CD14-positive monocyte (primary cell): ENCODE results near the gene SULT1B1. TPM values are rescaled to one million over a fixed set of nuclear protein-coding genes. Genes with fewer than 3 reads are reported as not detected.

ENCODE experiments used
- DNase-seq, 3 donors: peaks; one replicate each; pipeline ENCODE4 v3.0.0-alpha.2; 2011 to 2022
- H2AFZ ChIP-seq: 2 replicates; pipeline ENCODE4 v1.6.0; 2012; ENCODE audit warnings: mild to moderate bottlenecking, low read depth, low read length, inconsistent platforms; ENCODE audit not compliant: insufficient read depth, poor library complexity, severe bottlenecking
- H3K27ac ChIP-seq, 2 donors: 1 replicate in 1 of 2; 2 replicates in 1 of 2; pipeline ENCODE4 v1.5.1; 2012 to 2013; ENCODE audit warnings: low read length in 2 of 2, control low read depth in 1 of 2, inconsistent platforms in 1 of 2, low read depth in 1 of 2, mild to moderate bottlenecking in 1 of 2
- H3K27me3 ChIP-seq, 2 donors: one replicate each; pipeline versions ENCODE4 v1.6.0 to v1.6.1; 2011 to 2013; ENCODE audit warnings: low read length in 2 of 2; ENCODE audit not compliant: control insufficient read depth in 2 of 2, insufficient read depth in 2 of 2
- H3K36me3 ChIP-seq, 2 donors: replicated peaks in 1 of 2; 1 replicate in 1 of 2; 2 replicates in 1 of 2; pipeline versions ENCODE4 v1.5.1 to v1.6.1; 2012 to 2013; ENCODE audit warnings: low read length in 2 of 2, control low read depth in 1 of 2, inconsistent platforms in 1 of 2, mild to moderate bottlenecking in 1 of 2; ENCODE audit not compliant: insufficient read depth in 2 of 2, control insufficient read depth in 1 of 2
- H3K4me1 ChIP-seq, 2 donors: 1 replicate in 1 of 2; 2 replicates in 1 of 2; pipeline versions ENCODE4 v1.5.1 to v1.6.1; 2012 to 2013; ENCODE audit warnings: low read length in 2 of 2, control low read depth in 1 of 2, inconsistent platforms in 1 of 2, mild to moderate bottlenecking in 1 of 2, moderate library complexity in 1 of 2; ENCODE audit not compliant: insufficient read depth in 2 of 2, control insufficient read depth in 1 of 2
- H3K4me2 ChIP-seq: replicated peaks from 2 replicates; pipeline ENCODE3; 2012; ENCODE audit warnings: low read length, moderate library complexity, mild to moderate bottlenecking; ENCODE audit not compliant: poor library complexity, severe bottlenecking; ENCODE audit errors: extremely low read depth
- H3K4me3 ChIP-seq, 3 experiments: fragments of 200-600 bp in 1 of 3; sonication (generic) in 1 of 3; replicated peaks in 1 of 3; 1 replicate in 2 of 3; 2 replicates in 1 of 3; pipeline ENCODE4 v1.5.1; 2011 to 2013; ENCODE audit warnings: low read length in 3 of 3, mild to moderate bottlenecking in 3 of 3, control low read depth in 2 of 3, low read depth in 2 of 3, inconsistent platforms in 1 of 3, moderate library complexity in 1 of 3
- H3K79me2 ChIP-seq: 2 replicates; pipeline ENCODE4 v1.6.0; 2012; ENCODE audit warnings: mild to moderate bottlenecking, control low read depth, inconsistent platforms, low read length, moderate library complexity; ENCODE audit not compliant: insufficient read depth
- H3K9ac ChIP-seq: 2 replicates; pipeline ENCODE4 v1.6.0; 2017; ENCODE audit warnings: low read length, mild to moderate bottlenecking; ENCODE audit not compliant: insufficient read depth, poor library complexity, severe bottlenecking
- H3K9me3 ChIP-seq, 2 donors: replicated peaks in 1 of 2; 1 replicate in 1 of 2; 2 replicates in 1 of 2; pipeline versions ENCODE4 v1.5.1 to v1.6.1; 2012 to 2013; ENCODE audit warnings: low read length in 2 of 2, control low read depth in 1 of 2; ENCODE audit not compliant: control insufficient read depth in 1 of 2, insufficient read depth in 1 of 2
- H4K20me1 ChIP-seq: 2 replicates; pipeline ENCODE4 v1.6.0; 2012; ENCODE audit warnings: mild to moderate bottlenecking, low read length, control low read depth, moderate library complexity; ENCODE audit not compliant: insufficient read depth
- H3K27ac Mint-ChIP-seq, 7 donors: one replicate each; pipeline ENCODE4 v1.8.0; 2020; ENCODE audit warnings: mild to moderate bottlenecking in 7 of 7, mixed read lengths in 7 of 7, moderate library complexity in 6 of 7, inconsistent platforms in 2 of 7
- H3K27me3 Mint-ChIP-seq, 3 donors: one replicate each; pipeline ENCODE4 v1.8.0; 2021 to 2022; ENCODE audit warnings: low read depth in 3 of 3, mild to moderate bottlenecking in 3 of 3, mixed read lengths in 3 of 3, moderate library complexity in 3 of 3, inconsistent platforms in 1 of 3
- H3K36me3 Mint-ChIP-seq, 2 donors: one replicate each; pipeline ENCODE4 v1.8.0; 2020; ENCODE audit warnings: mixed read lengths in 2 of 2, inconsistent platforms in 1 of 2, mild to moderate bottlenecking in 1 of 2
- H3K4me1 Mint-ChIP-seq: one replicate; pipeline ENCODE4 v1.8.0; 2020; ENCODE audit warnings: mild to moderate bottlenecking, mixed read lengths
- H3K4me3 Mint-ChIP-seq, 2 donors: one replicate each; pipeline ENCODE4 v1.8.0; 2020; ENCODE audit warnings: mild to moderate bottlenecking in 2 of 2, mixed read lengths in 2 of 2, moderate library complexity in 1 of 2
- H3K9me3 Mint-ChIP-seq, 7 donors: one replicate each; pipeline ENCODE4 v1.8.0; 2020 to 2022; ENCODE audit warnings: mixed read lengths in 7 of 7, mild to moderate bottlenecking in 6 of 7, moderate library complexity in 6 of 7, inconsistent platforms in 2 of 7
- CTCF ChIP-seq: fragments of 200-600 bp; IDR thresholded peaks from one replicate; pipeline ENCODE4 v1.8.0; 2022; ENCODE audit warnings: antibody characterized with exemption, mild to moderate bottlenecking
- WGBS: methylation state at CpG from one replicate; pipeline ENCODE4 v1.1.5; 2013; ENCODE audit warnings: missing lambda C conversion rate; ENCODE audit not compliant: insufficient coverage; 5-methylcytosine and 5-hydroxymethylcytosine counted together
- intact Hi-C, 2 donors: fragments of 100-400 bp; cut with micrococcal nuclease; formaldehyde crosslinking; loops; one replicate each; pipeline versions ENCODE4 v1.15.0 to v1.15.1; 2023
- polyA plus RNA-seq, 3 donors: library from polyadenylated mRNA; depleted of rRNA in 1 of 3; unstranded in 2 of 3; stranded (reverse) in 1 of 3; fragments of 300-500 nt in 2 of 3; fragments of >200 nt in 1 of 3; fragmentation: Illumina TruSeq in 2 of 3; gene quantifications; 1 replicate in 2 of 3; 2 replicates in 1 of 3; pipeline ENCODE4 v1.2.3, GENCODE V29; 2012 to 2021

SULT1B1 gene
- polyA plus RNA-seq, 3 donors, result 3.4 to 15.6 (median 11.2) TPM

DNA sequence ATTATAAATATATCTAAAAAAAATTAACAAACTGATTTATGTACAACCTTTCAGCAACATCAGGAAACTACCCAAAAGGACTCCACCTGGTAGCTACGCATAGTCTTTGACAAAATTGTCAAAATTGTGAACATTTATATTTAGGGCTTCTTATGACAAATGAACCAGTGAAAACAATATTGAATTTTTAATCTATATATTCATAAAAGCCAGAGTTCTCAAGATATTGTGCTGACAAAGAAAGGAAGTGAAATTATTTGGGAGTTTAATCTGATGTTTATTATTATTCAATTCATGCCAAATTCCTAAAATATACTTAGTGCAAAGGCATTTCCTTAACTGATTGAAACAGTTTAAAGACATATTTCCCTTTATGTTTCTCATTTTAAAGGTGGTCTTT is 5.3 kb upstream of the SULT1B1 start:
- intact Hi-C loops, result loop anchor here in 1 of 2 donors (10.0 kb wide), 1 partner anchor 59 kb away; no protein-coding TSS in a partner anchor
- DNase-seq, result no peak
- Histone ChIP-seq H3K9ac (no peak overlapping the region), H3K4me3 (no peak overlapping the region), H3K4me1 (peaks cover 5 to 13% of the 10 kb centered on the region in 2 donors), H3K4me2 (no peak overlapping the region), H3K79me2 (no peaks in the 10 kb centered on the region), H3K27me3 (no peaks in the 10 kb centered on the region), H3K9me3 (no peaks in the 10 kb centered on the region), H2AFZ (no peak overlapping the region), H3K27ac (no peak overlapping the region), H3K36me3 (no peaks in the 10 kb centered on the region), H4K20me1 (no peaks in the 10 kb centered on the region)
- peaks cover 12% of the 10 kb centered on the region for H3K4me1 Mint-ChIP-seq
- no peak for TF ChIP-seq CTCF
- no peak overlapping the region for H3K27ac Mint-ChIP-seq
- whole genome bisulfite sequencing, result no CpG with 5 or more reads among the region's 1 CpG
- no peaks in the 10 kb centered on the region for H3K27me3 Mint-ChIP-seq
- H3K9me3 Mint-ChIP-seq, result peaks cover 0 to 4% (median 0%) of the 10 kb centered on the region in 7 donors
- peaks cover 0 to 1% of the 10 kb centered on the region in 2 donors for H3K36me3 Mint-ChIP-seq
- no peak overlapping the region for H3K4me3 Mint-ChIP-seq

GRCh38 chr4:69764311-69764710 is 3.9 kb upstream of the SULT1B1 start:
- no CpG with 5 or more reads among the region's 1 CpG for WGBS
- H3K9me3 Mint-ChIP-seq, result peaks cover 0 to 4% (median 0%) of the 10 kb centered on the region in 7 donors
- no peak for DNase-seq

More at GRCh38 chr4:69764311-69764710, 3.9 kb upstream of the SULT1B1 start:
- TF ChIP-seq CTCF, result no peak
- Mint-ChIP-seq H3K4me1 (peaks cover 20% of the 10 kb centered on the region), H3K27me3 (no peaks in the 10 kb centered on the region), H3K36me3 (peaks cover 1% of the 10 kb centered on the region in 2 donors), H3K27ac (no peak overlapping the region), H3K4me3 (no peak overlapping the region)
- Histone ChIP-seq H3K79me2 (peaks cover 11% of the 10 kb centered on the region), H3K27me3 (no peaks in the 10 kb centered on the region), H4K20me1 (no peaks in the 10 kb centered on the region), H3K4me3 (no peak overlapping the region), H3K4me1 (peaks cover 16 to 27% of the 10 kb centered on the region in 2 donors), H3K4me2 (no peak overlapping the region), H3K9ac (no peak overlapping the region), H3K36me3 (no peaks in the 10 kb centered on the region), H3K27ac (no peak overlapping the region), H3K9me3 (no peaks in the 10 kb centered on the region), H2AFZ (no peak overlapping the region)
- intact Hi-C loops, result loop anchor here in 1 of 2 donors (10.0 kb wide), 1 partner anchor 60 kb away; no protein-coding TSS in a partner anchor
